Activated CD8-positive, alpha-beta memory T cell treated with anti-CD3 and anti-CD28 coated beads, Interleukin-2, amount 50 U/mL, for 24 hours (primary cell): ENCODE results near the gene TAS2R39.

Experiments
- DNase-seq: peaks from one replicate; pipeline ENCODE4 v3.0.0-alpha.2; 2020; ENCODE audit errors: extremely low read depth

The TAS2R39 gene

DNA sequence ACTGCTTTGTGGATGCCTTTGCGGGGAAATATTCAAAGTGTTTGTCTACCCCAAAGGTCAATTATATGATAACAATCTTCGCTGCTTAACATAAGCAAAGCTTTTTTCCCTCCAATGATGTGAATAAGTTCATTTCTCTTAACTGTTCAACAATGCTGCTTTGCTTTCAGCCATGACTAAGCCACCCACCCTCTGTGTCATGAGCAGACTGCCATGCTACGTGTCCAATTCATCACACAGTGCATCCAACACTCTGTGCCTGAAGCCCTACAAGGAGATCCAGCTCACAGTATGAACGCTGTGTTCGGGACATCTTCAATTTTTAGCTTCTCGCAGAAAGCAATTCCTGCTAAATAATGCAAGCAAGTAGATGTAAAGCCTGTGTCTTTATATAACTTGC lies 32.9 kb downstream of the TAS2R39 start:
- DNase-seq, result no peak

DNA sequence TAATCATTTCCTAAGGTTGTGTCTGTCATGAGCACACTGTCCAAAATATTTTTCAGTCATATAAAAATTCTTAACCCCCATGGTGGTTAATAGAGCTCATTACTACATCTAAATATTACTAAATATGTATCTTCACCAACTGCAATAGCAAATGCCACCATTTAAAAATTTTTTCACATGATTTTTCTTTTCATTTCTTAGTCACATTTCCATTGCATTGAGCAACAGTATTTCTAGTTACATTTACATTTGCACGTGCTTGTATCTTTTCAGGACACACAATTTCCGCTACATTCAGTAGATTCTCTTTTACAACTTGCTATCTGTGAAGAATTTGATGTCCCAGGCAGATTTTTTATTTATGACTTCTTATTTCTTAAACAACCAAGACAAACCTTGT lies 33.5 kb downstream of the TAS2R39 start:
- no peak for DNase-seq

DNA sequence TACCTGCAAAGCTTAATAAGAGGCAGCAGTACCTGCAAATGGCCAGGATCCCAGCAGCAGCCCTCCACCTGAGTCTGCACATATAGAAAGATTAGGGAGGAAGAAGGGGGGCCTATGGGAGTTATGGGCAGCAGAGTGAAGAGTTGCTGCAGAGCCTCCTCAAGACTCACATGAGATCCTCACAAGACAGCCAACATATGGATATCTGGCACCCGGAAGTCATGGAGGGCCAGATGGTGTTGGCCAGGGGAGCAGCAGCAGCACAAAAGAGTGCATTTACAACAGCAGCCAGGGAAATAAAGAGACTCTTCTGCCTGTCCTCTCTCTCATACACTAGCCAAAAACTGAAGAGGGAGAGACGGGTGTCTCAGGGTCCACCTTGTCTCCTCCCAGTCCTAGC lies 34.6 kb downstream of the TAS2R39 start:
- no peak for DNase-seq

DNA sequence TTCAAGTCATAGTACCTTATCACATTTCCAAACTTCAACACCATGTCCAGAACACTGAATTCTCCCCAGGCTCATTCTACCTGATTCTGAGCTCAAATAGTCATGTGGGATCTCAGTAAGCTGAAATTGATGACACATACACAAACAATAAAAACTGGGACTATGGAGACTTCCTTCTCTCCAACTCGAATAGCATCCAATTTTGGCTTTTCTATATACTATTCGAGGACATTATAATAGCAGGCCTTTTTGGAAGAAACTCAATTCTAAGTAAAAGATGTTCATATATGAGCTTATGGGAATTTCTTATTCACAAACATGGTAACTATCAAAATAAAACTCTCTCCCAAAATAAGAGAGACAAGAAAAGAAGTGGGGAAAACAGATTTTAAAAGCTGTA lies 38.1 kb downstream of the TAS2R39 start:
- no peak for DNase-seq

DNA sequence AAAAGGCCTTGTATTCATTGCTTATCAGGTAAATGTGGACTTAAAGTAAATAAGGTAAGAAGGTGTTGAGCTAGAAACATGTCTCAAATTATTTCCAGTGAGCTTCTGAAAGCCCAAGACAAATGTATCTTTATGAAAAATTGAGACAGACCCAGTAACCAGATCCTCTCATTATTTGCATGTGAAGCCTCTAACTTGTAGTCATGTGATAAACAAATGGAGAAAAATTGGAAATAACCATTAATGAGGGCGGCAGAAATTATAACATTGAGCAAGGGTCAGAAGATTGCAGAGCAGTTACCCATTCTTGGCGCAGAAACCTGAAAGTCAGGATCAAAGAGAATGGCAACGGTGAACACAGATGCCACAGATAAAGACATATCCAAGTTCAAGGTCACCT lies 38.5 kb downstream of the TAS2R39 start, which contains the start of gene TAS2R40:
Gene TAS2R40 (plus strand): TSS at position 301 of the 400 bp plus-strand sequence. CDS start 42 bp downstream, at position 343.
- no peak for DNase-seq

DNA sequence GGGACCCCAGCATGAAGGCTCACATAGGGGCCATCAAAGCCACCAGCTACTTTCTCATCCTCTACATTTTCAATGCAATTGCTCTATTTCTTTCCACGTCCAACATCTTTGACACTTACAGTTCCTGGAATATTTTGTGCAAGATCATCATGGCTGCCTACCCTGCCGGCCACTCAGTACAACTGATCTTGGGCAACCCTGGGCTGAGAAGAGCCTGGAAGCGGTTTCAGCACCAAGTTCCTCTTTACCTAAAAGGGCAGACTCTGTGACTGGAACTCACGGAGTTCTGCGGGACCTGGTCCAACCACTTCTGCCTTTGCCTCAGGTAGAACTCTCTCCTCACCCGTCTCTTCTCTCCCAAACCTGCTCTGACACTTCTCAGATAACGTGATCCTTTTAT lies 39.6 kb downstream of the TAS2R39 start:
- DNase-seq, result no peak

DNA sequence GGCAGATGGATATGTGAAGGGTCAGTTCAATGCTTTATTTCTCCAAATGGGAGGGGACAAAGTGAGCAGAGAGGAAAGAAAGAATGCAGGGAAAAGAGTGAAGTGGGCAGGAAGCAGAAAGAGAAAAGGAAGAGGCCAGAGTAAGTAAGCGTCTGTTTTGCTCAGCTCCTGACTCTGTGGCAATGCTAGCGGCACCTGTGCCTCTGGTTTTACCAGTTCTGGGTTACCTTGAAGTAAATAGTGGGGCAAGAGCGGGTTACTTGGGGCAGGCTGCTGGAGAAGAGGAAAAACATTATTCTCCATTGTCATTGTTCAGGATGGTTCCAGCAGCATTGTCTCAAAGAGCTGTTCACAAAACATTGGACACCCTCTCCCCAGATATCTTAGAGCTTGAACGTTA lies 40.6 kb downstream of the TAS2R39 start:
- DNase-seq, result no peak

DNA sequence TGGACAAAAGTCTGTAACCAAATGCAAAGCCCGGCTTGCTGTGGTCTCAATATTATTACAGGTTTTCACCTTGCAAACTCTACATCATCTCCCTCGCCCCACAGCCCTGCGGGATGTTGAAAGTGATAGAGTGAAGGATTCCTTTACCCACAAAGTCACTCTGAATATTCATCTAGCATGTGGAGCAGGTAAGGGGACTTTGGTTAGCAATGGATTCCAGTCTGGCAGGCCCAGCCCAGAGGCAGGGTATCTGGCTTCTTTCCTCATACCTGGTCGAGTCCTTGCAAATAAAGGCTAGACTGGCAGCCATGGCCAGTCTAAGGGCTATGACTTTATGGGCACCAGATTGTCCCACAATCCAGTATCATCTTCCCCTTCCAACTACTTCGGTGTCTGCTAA lies 41.8 kb downstream of the TAS2R39 start:
- DNase-seq, result no peak

DNA sequence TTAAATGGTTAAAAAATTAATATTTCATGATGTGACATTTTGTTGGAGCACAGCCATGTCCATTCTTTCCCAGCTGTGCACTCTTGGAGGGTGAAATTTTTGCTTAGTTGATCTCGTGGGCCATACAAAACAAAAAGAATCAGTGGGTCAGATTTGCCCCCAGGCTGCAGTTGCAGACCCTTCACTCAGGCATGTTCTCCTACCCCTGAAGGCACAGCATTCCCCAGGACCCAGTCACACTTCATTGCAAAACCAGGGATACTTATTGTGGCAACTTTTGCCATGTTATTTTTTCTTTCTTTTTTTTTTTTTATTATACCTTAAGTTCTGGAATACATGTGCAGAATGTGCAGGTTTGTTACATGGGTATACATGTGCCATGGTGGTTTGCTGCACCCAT lies 44.6 kb downstream of the TAS2R39 start:
- no peak for DNase-seq

DNA sequence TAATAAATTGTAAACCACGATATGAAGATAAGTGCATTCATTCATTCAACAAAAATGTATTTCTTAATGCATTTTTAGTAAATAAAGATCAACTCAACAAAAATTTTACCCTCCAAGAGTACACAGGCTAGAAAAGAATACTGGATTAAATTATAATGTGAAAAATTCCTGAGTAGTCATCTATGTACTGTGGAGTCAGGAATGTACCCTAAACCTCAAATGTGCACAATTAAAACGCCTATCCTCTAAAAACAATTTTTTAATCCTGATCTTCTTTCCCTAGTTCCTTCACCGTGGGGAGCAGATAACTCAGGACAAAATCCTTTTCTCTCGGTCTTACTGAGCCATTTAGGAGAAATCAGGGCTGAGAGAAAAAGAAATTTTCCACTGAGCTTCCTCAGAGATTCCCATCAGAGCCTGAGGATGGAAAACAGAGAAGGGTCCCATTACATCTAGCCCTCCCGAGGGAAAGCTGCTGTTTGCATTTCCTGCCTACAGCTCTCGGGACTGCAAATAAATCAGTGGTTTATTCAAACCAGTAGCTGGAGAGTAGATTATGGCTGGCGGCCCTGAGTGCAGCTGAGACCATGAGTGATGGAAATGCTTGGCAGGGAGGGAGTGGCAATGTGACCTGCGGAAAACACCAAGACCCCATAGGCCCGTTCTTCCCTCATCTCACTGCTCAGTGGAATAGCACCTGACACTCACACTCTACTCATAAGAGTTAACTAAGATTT lies 46.0 kb downstream of the TAS2R39 start:
- no peak for DNase-seq

DNA sequence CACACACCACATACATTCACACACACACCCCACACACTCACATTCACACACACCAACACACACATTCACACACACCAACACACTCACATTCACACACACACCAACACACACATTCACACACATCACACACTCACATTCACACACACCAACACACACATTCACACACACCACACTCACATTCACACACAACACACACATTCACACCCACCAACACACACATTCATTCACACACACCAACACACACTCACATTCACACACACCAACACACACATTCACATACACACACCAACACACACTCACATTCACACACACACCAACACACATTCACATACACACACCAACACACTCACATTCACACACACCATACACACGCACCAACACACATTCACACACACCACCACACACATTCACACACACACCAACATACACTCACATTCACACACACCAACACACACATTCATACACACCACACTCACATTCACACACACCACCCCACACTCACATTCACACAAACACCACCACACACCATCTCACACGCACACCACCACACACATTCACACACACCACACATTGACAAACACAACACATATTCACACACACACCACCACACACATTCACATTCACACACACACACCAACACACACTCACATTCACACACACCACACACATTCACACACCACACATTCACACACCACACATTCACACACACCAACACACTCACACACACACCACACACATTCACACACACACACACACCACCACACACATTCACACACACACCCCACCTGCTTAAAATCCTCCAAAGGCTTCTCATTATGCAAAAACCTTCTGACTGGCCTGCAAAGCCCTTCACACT lies 47.6 kb downstream of the TAS2R39 start:
- no peak for DNase-seq
